NK-92 treated with Interleukin-12 subunit alpha and Interleukin-12 subunit beta, amount 100 ng/mL, for 24 hours (cell line): ENCODE measurements around the gene MGAT3.
"Not testable (repeated sequence)": the region's sequence is repeated elsewhere in the genome, so short reads cannot be mapped to it uniquely, and the experiment has no call there.

Source experiments
- DNase-seq: peaks from one replicate; lab custom pipeline; 2025; lab: John Stamatoyannopoulos, UW

MGAT3 gene

GRCh38 chr22:39514373-39514973, 57.7 kb downstream of the MGAT3 start:
- no peak for DNase-seq

- no peak for DNase-seq
Observed at GRCh38 chr22:39515266-39516050, 58.6 kb downstream of the MGAT3 start.

GRCh38 chr22:39517470-39517869, 60.7 kb downstream of the MGAT3 start:
- DNase-seq: no peak

GRCh38 chr22:39518144-39518786, 61.5 kb downstream of the MGAT3 start:
- DNase-seq: no peak

- DNase-seq: no peak
Observed at GRCh38 chr22:39518996-39519680, 62.3 kb downstream of the MGAT3 start.

- DNase-seq: peak; percentile 90
Observed at GRCh38 chr22:39519681-39520225, 62.9 kb downstream of the MGAT3 start.

GRCh38 chr22:39520226-39521105, 63.7 kb downstream of the MGAT3 start, which contains the start of gene ATF4:
TSS of gene ATF4 (plus strand) at chr22:39520562. CDS start at chr22:39521446, 884 bp downstream.
- peak; percentile 81 for DNase-seq

GRCh38 chr22:39521106-39521885, 64.5 kb downstream of the MGAT3 start:
- DNase-seq: not testable (repeated sequence)

- DNase-seq: not testable (repeated sequence)
Observed at GRCh38 chr22:39522091-39522490, 65.3 kb downstream of the MGAT3 start.

GRCh38 chr22:39522567-39523300, 65.9 kb downstream of the MGAT3 start:
- DNase-seq: no peak

- DNase-seq: no peak
Observed at GRCh38 chr22:39524089-39524752, 67.4 kb downstream of the MGAT3 start.

GRCh38 chr22:39524753-39525657, 68.2 kb downstream of the MGAT3 start:
- DNase-seq: no peak

GRCh38 chr22:39525658-39525975, 68.8 kb downstream of the MGAT3 start:
- DNase-seq: no peak

GRCh38 chr22:39526736-39527171, 69.9 kb downstream of the MGAT3 start:
- DNase-seq: no peak

GRCh38 chr22:39527481-39527961, 70.7 kb downstream of the MGAT3 start:
- no peak for DNase-seq

- no peak for DNase-seq
Observed at GRCh38 chr22:39528080-39528661, 71.4 kb downstream of the MGAT3 start.

- DNase-seq: no peak
Observed at GRCh38 chr22:39528681-39529486, 72.1 kb downstream of the MGAT3 start.
